Activated CD8-positive, alpha-beta memory T cell treated with anti-CD3 and anti-CD28 coated beads, Interleukin-2, amount 50 U/mL, for 1 hour (primary cell): ENCODE measurements around the gene CMTM8.

ENCODE experiments used
- DNase-seq: peaks from one replicate; pipeline ENCODE4 v3.0.0-alpha.2; 2020; ENCODE audit errors: extremely low read depth

The CMTM8 gene

DNA sequence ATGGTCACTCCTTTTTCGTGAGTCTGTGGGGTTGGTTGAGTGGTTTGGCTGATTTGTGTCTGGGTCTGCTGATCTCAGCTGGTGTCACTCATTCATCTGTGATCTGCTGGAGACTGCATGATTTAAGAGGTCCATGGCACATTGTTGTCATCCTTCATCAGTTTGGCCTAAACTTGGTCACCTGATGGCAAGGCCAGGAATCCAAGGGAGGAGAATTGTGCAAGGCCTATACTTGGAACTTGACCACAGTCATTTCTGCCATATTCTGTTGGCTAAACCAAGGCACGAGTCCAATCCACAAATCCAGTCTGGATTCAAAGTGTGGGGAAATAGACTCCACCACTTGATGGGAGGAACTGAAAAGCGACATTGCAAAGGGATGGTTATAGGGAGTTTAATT, 67.6 kb downstream of the CMTM8 start:
- DNase-seq, result no peak

DNA sequence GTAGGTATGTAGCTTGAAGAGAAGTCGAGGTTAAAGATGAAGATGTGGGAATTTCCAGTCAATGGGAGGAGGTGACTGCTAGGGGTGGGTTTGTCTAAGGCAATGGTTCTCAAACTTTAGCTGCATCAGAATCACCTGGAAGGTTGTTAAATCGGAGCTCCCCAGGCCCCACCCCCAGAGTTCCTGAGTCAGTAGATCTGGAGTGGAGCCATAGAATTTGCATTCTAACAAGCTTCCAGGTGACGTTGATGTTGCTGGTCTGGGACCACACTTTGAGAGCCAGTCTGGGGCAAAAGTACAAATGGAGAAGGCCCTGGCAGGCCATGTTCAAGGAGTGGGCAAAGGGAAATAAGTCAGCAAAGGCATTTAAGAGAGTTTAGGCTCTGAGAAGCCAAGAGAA, 69.1 kb downstream of the CMTM8 start:
- no peak for DNase-seq

DNA sequence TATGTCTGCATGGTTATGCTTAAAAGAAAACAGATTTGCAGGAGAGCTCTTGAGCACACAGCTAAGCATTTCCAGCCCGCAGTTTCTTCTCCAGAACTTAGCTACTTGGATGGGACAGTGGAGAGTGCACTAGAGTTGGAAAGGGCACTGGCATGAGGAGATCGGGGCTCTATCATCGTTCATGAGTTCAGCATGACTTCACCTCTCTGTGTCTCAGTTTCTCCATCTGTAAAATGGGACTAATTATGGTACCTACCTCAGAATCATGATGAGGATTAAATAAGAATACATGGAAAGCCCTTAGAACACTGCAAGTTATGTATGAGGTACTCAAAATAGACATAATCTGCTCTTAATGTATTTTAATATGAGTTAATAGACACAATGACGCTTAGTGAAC, 69.9 kb downstream of the CMTM8 start:
- no peak for DNase-seq

DNA sequence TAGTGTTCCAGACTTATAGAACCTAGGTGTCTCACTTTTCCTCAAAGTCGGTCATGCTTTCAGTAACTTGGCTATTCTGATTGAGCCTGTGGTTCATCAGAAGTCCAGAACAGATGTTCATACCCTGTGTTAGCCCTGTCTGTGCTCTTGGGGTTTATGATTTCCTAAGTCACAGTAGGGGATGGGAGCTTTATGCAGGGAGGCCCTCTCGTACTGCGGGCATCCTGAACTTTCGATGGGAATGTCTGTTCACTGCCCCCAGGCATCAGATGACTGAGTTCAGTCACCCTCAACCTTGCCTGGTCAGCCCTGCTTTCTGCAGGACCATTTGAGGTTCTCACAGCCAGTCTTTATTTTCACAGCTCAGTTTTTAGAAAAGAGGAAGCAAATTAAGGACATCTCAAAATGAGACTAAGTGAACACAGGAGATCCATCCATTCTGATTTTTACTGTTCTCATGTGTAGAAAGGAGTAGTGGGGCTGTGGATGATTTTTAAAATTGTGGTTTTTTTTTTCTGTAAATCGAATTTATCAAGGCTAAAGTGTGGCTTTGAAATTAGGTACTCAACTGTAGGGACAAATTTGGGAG, 71.3 kb downstream of the CMTM8 start:
- DNase-seq, result no peak

DNA sequence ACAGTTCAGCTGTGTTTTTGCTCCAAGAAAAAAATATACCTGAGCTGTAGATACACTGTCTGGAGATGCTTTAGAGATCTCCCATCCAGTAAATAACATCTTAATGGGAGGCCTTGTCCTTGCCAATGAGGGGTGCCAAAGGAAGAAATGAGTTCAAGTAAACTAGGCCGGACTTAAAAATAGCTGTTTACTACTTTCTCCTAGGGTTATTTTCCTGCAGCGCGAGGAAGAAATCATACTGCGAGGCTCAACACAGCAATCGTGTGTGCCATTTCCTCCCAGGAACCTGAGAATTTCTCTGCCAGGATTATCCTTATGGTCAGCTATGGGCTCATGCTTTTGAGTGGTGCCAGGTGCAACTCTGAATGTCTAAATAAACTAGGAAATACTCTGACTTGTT, 71.9 kb downstream of the CMTM8 start:
- DNase-seq, result no peak

DNA sequence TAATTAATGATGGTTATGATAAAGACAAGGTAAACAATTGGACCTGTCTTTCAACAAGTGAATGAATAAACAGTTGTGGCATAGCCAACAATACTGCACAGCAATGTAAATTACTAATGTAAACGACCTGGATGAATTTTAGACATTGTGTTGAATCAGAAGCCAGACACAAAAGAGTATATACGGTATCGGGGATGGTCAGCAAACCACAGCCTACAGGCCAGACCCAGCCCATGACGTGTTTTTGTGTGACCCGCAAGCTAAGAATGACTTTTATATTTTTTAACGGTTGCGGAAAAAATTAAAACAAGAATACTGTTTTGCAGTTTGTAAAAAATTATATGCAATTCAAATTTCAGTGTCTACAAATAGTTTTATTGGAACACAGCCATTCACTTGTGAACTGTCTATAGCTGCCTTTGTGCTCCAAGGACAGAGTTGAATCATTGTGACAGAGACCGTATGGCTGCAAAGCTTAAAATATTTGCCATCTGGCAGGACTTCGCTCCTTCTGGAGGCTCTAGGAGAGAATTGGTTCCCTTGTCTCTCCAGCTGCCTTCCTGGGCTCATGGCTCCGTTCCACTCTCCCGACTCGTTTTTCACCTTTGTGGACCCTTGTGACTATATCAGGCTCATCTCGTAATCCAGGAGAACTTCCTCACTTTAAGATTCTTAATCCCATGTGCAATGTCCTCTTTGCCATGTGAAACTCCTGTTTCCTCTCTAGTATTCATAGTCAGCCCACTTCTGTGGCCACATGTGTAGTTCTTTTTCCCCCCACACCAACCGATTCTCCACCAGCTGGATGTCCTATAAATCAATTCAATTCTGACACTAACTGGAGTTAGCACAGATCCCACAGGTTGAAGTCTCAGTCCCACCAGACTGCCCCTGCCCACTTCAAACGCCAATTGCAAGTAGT, 72.7 kb downstream of the CMTM8 start:
- no peak for DNase-seq

DNA sequence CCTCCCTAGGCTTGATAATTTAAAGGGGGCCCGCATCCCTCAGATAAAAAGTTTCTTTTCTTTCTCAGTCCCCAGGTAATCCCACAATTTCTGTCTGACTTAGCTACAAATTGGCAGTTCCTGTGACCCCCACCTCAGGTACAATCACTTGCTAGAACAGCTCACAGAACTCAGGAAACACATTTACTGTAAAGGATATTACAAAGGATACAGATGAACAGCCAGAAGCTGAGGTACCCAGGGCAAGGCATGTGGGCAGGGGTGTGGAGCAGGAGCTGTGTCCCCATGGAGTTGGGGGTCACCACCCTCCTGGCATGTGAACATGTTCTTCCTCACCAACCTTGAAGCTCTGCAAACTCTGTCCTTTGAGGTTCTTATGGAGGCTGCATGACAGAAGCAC, 73.8 kb downstream of the CMTM8 start:
- no peak for DNase-seq

DNA sequence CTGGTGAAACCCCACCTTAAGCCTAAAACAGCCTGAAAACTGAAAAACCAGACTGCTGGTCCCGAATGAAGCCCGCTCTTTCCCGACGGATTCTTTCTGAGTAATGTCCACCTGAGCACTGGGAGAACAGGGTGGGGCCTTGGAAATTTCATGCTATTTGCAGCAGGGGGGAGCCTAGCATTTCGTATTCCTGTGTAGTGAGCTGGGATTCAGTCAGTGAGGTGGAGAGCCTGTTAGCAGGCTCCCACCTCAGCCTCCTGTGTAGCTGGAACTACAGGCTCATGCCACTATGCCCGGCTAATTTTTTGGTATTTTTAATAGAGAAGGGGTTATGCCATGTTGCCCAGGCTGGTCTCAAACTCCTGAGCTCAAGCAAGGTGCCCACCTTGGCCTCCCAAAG, 74.7 kb downstream of the CMTM8 start:
- DNase-seq, result no peak

DNA sequence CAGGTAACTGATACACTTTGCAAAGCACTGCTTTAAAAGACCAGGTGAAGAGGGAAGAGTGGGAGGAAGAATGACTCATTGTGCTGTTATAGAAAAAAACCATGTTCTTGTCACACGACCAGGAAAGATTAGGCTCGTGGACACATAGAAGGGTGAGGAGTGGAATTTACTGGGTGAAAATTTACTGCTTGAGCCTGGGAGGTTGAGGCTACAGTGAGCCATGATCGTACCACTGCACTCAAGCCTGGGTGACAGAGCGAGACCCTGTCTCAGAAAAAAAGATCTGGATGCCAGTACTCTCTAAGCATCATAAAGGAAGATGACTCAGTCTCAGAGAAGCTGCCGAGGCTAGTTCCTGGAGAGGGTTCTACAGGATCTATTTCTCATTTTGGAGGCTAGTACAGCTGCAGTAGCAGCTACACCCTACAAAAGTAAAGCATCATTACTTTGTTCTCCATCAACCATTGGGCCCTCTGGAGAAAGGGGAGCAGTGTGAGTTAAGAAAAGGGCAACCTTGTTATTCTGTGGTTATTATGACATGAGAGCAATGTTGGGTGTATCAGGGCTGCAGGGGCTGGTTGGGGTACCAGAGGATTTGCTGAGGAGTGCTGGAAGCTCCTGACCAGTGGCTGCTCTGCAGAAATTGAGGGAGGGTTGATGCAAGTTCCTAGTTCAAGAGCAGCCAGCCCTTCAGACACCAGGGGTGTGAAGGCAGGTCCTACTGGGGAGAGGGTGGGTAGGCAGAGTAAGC, 75.4 kb downstream of the CMTM8 start:
- DNase-seq, result no peak

DNA sequence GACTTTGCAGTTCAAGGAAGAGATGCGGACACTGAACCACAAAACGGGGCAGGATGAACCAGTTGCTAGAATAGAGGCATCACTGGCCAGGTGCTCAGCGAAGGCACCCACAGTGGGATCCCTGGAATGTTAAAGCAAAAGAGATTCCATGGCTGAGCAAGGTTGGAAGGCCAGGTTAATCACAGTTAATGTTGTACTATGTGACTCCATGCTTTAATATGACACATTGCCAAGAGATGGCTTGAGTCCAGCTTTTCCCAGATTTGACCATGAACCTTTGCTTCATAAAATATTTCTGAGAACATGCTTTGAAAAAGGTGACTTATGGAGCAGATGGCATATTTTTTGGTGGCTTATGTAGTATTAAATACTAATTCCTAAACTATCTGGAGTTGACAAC, 77.0 kb downstream of the CMTM8 start:
- DNase-seq, result no peak

DNA sequence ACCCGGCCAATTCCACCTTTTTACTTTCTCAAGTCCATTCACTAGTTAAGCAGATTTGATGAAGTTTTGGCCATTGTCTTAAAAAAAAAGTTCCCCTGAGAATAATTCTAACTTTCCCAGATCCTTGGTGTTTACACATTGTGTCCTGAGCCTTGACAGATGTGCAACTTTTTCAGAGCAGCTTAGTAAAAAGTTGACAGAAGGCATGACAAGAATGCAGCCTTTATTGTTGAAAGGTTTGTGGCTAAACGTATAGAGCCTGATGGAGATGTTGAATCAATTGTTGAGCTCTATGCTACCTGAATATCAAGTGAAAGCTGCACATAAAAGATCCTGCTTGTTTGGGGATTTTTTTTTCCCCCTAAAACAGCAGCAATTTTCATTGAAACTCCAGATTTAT, 77.8 kb downstream of the CMTM8 start:
- DNase-seq, result no peak

DNA sequence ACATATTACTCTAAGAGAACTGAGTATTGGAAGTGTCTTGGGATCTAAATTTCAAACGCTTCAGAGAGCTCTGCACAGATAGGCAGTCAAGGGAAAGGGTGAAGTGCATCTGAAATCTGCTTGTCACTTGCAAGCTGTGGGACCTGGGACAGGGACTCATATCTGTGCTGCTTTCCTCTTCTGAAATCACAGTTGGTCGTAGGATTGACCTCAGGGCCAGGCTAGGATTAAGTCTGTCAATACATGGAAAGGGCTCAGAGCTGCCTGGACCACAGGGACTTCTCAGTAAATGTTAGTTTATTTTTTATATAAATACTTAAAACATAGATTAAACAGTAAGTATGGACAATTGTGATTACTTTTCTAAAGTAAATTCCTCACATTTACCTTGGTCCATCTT, 78.5 kb downstream of the CMTM8 start:
- DNase-seq, result no peak

DNA sequence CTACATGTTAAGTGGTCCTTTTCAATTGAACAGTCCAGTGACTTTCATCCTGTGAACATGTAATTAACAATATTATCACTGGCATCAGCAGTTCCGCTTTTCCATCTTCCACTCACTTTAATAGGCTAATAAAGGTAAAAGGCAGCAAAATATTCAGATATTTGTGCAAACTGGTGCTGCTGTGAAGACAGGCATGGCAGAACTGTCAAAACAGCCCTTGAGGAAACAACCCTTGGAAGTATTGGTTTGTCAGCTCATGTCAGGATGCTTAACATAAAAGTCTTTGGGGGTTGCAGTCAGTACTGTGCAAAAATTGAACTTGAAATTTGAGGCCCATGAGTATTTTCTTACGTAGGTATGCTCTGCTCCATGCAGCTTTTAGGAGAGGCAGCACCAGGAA, 81.1 kb downstream of the CMTM8 start:
- DNase-seq, result no peak

DNA sequence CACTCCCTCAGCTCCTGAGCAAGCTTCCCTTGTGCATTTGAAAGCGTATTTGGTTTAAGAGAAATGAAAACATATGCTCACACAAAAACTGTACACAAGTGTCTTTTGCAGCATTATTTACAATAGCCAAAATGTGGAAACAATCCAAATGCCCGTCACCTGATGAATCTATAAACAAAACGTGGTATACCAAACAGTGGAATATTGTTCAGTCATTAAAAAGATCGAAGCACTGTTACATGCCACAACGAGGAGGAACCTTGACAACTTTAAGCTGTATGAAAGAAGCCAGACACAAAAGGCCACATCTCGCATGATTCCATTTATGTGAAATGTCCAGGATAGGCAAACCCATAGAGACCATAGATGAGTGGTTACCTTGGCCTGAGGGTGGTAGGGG, 81.6 kb downstream of the CMTM8 start:
- DNase-seq, result no peak

DNA sequence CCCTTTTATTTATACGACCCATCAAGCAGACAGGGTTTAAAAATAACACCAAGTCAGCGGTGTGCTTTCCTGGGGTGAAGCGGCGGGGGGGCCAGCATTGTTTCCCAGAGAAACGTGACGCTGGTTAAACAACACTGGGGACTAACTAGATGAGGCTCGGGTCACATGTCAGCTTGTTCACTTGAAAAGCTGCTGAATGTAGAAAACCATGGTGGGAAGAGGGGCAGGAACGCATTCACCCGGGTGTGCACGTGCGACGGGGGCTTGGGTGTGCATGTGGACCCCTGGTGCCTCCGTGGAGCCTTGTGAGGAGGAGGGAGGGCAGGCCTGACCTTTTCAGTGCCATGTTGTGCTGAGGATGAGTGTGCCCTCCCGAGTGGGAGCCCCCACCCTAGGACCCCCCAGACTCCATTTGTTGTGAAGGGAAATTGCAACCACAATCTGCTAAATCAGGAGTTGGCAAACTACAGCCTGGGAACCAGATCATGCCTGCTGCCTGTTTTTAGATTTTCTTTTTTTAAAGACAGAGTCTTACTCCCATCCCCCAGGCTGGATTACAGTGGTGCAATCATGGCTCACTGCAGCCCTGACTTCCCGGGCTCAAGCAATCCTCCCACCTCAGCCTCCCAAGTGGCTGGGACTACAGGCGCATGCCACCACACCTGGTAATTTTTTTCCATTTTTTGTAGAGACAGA, 82.8 kb downstream of the CMTM8 start:
- no peak for DNase-seq

DNA sequence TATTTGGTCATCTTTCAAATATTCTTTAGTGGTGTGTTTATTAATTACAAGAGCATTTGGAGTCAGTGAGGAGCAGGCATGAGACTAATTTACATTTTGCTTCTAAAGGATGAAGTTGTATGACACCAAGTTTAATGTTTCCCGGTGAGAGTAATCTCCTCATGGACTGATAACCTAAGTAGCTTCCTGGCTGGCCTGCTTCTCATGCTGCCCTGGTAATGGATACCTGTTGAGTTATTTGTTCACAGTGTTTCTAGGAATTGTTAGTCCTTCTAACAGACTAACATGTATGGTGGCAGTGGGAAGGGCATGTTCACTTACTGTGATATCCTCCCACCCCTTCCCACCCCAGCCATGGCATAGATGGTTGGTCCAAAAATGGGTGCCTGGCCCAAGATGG, 83.8 kb downstream of the CMTM8 start:
- no peak for DNase-seq

DNA sequence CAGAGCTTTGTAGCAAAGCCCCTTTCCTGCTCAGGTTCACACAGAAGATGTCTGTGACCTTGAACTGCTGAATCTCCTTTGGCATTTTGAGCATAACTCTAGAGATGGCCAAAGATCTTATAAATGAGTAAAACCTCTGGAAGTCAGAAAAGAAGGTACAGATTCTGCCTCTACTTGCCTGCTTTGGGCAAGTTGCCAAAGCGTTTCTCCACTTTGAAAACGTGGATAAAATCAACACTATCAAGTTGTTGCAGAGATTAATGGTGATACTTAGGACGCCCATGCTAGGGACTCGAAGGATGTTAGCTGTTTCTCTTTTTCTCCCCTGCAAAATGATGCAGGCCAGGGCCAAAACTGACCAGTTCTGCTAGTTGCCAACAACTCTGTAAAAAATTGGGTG, 85.1 kb downstream of the CMTM8 start:
- DNase-seq, result no peak

DNA sequence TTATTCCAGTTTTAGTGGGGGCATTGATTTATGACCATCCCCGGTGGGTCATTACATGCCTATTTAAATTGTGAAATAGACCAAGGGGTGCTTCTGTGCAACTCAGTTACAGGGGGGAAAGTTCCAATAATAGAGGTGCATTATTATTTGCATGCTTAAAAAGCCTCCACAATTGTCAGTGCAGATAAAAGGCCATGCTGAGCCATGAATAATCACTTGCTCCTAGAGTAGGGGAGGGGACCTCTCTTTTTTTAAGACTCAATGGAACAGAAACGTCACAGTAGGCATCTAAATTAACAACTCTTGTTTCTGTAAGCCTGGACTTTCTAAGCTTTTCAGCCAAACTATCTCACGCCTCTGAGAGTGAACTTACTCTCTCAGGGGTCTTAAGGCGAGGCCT, 86.7 kb downstream of the CMTM8 start:
- no peak for DNase-seq

DNA sequence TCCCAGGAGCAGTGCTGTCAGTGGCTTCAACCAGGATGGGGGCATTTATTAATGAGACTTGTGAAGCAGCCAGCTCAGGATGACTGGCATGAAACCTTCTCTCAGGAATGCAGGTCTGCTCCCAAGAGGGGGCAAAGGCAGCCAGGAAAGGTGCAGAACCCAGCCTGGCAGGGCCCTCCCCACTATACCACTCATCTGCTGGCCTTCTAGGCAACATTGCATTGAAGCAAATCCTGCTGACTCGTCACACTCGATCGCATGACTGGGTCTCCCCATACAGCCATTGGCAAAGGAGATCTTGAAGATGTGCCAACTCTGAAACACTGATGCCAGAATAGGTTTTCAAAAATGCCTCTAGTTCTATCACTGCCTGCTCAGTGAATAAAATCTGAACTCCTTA, 87.4 kb downstream of the CMTM8 start:
- DNase-seq, result no peak

DNA sequence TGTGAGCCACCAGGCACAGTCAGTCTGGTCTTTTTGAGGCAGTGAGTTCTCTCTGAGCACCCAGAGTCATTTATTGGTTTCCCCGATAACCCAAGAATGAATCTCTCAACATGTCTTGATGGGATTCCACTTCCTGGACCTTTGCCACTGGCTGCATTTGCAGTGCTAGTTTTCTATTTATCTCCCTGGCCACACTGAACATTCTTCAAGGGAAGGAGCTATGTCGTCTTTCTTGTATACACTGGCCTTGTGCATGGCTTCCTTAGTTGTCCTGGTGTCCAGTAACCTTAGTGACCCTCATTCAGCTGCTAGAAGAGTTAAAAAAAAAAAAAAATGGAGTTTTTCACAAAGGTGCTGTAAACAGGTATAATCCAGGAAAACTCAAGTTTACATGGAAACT, 88.3 kb downstream of the CMTM8 start:
- DNase-seq, result no peak

DNA sequence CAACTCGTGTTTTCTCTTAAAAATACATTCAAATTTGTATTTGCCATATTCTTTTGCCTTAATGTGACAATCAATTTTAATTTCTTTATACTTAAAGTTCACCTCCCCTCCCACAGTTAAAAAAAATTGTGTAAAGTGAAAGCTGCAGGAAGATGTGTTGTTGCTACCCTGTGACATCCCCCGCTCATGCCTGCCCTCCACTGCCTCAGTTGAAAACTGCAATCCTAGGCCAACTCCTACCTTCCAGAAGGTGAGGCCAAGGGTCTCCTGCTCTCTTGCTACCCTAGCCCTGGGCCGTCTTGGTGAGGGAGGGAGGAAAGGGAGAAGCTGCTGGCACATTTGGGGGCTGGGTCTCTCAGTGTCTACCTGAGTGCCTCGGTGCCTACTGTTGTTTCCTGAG, 96.2 kb downstream of the CMTM8 start:
- DNase-seq, result no peak

DNA sequence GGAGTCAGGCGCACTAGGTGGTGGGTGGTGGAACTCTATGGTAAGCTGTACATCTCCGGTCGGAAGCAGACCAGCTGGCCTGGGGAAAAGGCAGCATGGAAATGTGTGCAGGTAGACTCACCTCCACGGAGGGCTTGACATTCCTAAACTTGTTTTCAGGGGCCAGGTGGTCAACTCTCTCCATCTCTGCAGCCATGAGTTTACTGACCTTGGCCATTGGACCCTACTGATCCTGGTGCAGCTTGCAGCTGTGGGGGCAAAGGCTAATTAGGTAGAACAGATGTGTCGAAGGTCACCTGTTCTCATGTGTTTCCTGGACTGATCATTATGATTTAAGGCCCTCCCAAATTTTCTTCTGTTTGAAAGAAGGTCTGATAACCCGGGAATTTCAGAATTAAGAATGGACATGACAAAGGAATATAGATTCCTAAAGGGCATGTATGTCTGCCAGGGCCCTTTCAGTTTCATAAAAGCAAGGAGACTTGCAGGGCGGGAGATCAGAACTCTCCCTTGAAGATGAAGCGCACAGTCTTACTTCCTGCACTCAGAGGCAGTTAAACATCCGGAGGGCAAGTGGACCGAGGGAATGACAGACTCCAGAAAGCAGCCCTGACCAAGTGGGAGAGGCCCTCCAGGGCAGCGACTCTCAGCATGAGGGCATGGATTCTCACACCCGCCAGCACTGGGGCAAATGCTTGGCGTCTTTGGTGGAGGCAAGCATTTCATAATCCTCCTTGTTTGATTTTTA, 97.1 kb downstream of the CMTM8 start:
- DNase-seq, result no peak
